ENCODE results near the gene GPT2. TPM values are rescaled to one million over a fixed set of nuclear protein-coding genes. Genes with fewer than 3 reads are reported as not detected.

The GPT2 gene
- total RNA-seq, 1 donor from 2014 or later, result 37.9 TPM

- TF ChIP-seq CTCF (conservative IDR thresholded peaks at IDR 0.05; ENCODE audit: low read depth, low read length), result no peak
- DNase-seq (ENCODE audit: low read depth), result no peak
- H3K4me3 ChIP-seq (ENCODE audit: low read depth, low read length), result no peak overlapping the region
Measured at GRCh38 chr16:46854846-46855245, 29.3 kb upstream of the GPT2 start.

GRCh38 chr16:46855389-46855788 is 28.8 kb upstream of the GPT2 start:
- no peak for TF ChIP-seq CTCF (conservative IDR thresholded peaks at IDR 0.05; ENCODE audit: low read depth, low read length)
- DNase-seq (ENCODE audit: low read depth), result no peak
- H3K4me3 ChIP-seq (ENCODE audit: low read depth, low read length), result no peak overlapping the region

- peak; percentile 71 for TF ChIP-seq CTCF (conservative IDR thresholded peaks at IDR 0.05; ENCODE audit: low read depth, low read length)
- peak; percentile 57 for DNase-seq (ENCODE audit: low read depth)
Measured at GRCh38 chr16:46857368-46857945, 26.7 kb upstream of the GPT2 start.

GRCh38 chr16:46858151-46858550 is 26.0 kb upstream of the GPT2 start:
- no peak overlapping the region for H3K4me3 ChIP-seq (ENCODE audit: low read depth, low read length)
- TF ChIP-seq CTCF (conservative IDR thresholded peaks at IDR 0.05; ENCODE audit: low read depth, low read length), result no peak
- DNase-seq (ENCODE audit: low read depth), result no peak

More at GRCh38 chr16:46857368-46857945, 26.7 kb upstream of the GPT2 start:
- H3K4me3 ChIP-seq (ENCODE audit: low read depth, low read length), result no peak overlapping the region

- no peak for TF ChIP-seq CTCF (conservative IDR thresholded peaks at IDR 0.05; ENCODE audit: low read depth, low read length)
- peak; percentile 66 for DNase-seq (ENCODE audit: low read depth)
- H3K4me3 ChIP-seq (ENCODE audit: low read depth, low read length), result no peak overlapping the region
Measured at GRCh38 chr16:46859719-46860152, 24.4 kb upstream of the GPT2 start.

- TF ChIP-seq CTCF (conservative IDR thresholded peaks at IDR 0.05; ENCODE audit: low read depth, low read length), result no peak
- no peak overlapping the region for H3K4me3 ChIP-seq (ENCODE audit: low read depth, low read length)
- no peak for DNase-seq (ENCODE audit: low read depth)
Measured at GRCh38 chr16:46862555-46863447, 21.4 kb upstream of the GPT2 start.
